H1 (cell line): Measurements from ENCODE around the gene R3HDM1. TPM values are rescaled to one million over a fixed set of nuclear protein-coding genes. Genes with fewer than 3 reads are reported as not detected.

Experiments used
- CBX5 ChIP-seq: fragments of 300-800, 300-1000 bp; sonication (generic); IDR thresholded peaks from 2 replicates; pipeline ENCODE4 v1.7.1; 2016; ENCODE audit warnings: antibody characterized with exemption, low read length, low read depth
- POU5F1 ChIP-seq: IDR thresholded peaks from 2 replicates; pipeline ENCODE4 v1.6.1; 2011; ENCODE audit warnings: low read depth, mild to moderate bottlenecking, low read length, moderate library complexity
- RAD21 ChIP-seq, 2 experiments: IDR thresholded peaks in 1 of 2; conservative IDR thresholded peaks in 1 of 2; 2 replicates each; pipeline ENCODE4 v1.6.1; 2011; ENCODE audit warnings: low read depth in 2 of 2, low read length in 2 of 2, improper control_type of control experiment in 1 of 2, inconsistent platforms in 1 of 2, mild to moderate bottlenecking in 1 of 2, moderate library complexity in 1 of 2
- SIX5 ChIP-seq: IDR thresholded peaks from 2 replicates; pipeline ENCODE4 v1.6.1; 2011; ENCODE audit warnings: mild to moderate bottlenecking, low read depth, low read length
- polyA plus RNA-seq, 7 experiments: library from polyadenylated mRNA; depleted of rRNA in 3 of 7; stranded (reverse) in 5 of 7; unstranded in 2 of 7; fragments of >200 nt in 5 of 7; fragments of 200-250 nt in 2 of 7; gene quantifications; 1 replicate in 5 of 7; 2 replicates in 1 of 7; 4 replicates in 1 of 7; pipeline versions ENCODE4 v1.2.1 to v1.2.3, GENCODE V29; 2011 to 2013; ENCODE audit warnings: missing spikeins in 2 of 7, mixed read lengths in 2 of 7
- total RNA-seq: library from RNA; stranded (reverse); fragmentation: NEBNext Ultra II Directional; extraction: Animal tissue kit (Norgen Biotek cat#: 25700); gene quantifications from 2 replicates; pipeline ENCODE4 v1.2.1, GENCODE V29; 2021

R3HDM1 gene
- total and polyA plus RNA-seq, 2 of the 8 experiments (the other 6 are each of a cell fraction or from before 2014, with no cell fraction given) = 77.7 to 120 TPM

GRCh38 chr2:135525786-135526185 is 5.5 kb upstream of the R3HDM1 start (continued):
- TF ChIP-seq SIX5 (no peak), RAD21 (IDR thresholded peaks at IDR 0.05 in 1 of 2, conservative IDR thresholded peaks at IDR 0.05 in 1 of 2; ENCODE audit: low read depth in 2 of 2, low read length in 2 of 2) (no peak), POU5F1 (no peak), CBX5 (no peak)
